ENCODE measurements around the gene CCHCR1.

DNA sequence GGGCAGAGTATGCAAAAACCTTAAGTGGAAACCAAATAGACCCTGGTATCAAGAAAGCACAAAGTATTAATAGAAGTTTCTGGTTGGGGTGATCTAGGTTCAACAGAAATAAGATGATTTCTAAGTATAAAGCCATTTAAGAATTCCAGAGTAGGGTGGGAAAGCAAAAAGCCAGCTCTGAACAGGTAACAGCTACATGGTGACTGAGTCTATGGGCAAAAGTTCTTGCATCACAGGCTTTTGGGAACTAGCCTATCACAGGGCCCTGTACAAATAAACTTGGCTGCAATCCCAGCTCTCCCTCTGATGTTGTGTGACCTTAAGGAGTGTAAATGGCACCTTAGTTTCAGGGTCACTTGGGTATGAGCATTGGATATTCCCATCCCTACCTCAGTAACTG, 6.3 kb upstream of the CCHCR1 start:
- TF ChIP-seq, protein P1, sequence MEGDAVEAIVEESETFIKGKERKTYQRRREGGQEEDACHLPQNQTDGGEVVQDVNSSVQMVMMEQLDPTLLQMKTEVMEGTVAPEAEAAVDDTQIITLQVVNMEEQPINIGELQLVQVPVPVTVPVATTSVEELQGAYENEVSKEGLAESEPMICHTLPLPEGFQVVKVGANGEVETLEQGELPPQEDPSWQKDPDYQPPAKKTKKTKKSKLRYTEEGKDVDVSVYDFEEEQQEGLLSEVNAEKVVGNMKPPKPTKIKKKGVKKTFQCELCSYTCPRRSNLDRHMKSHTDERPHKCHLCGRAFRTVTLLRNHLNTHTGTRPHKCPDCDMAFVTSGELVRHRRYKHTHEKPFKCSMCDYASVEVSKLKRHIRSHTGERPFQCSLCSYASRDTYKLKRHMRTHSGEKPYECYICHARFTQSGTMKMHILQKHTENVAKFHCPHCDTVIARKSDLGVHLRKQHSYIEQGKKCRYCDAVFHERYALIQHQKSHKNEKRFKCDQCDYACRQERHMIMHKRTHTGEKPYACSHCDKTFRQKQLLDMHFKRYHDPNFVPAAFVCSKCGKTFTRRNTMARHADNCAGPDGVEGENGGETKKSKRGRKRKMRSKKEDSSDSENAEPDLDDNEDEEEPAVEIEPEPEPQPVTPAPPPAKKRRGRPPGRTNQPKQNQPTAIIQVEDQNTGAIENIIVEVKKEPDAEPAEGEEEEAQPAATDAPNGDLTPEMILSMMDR (conservative IDR thresholded peaks at IDR 0.05; ENCODE audit: low read depth in 2 of 2), result no peak
- TF ChIP-seq EZH2phosphoT487 (IDR thresholded peaks at IDR 0.05; ENCODE audit: unreplicated experiment) (no peak), REST (IDR thresholded peaks at IDR 0.05; ENCODE audit: unreplicated experiment) (no peak), STAT1 (IDR thresholded peaks at IDR 0.05; ENCODE audit: unreplicated experiment) (no peak), POLR2AphosphoS5 (IDR thresholded peaks at IDR 0.05; ENCODE audit: low read depth) (no peak)
